Measurements from ENCODE around the gene SUN1. TPM values are rescaled to one million over a fixed set of nuclear protein-coding genes. Genes with fewer than 3 reads are reported as not detected.
A peak's percentile ranks its signal among the peaks of the same experiment; 100 is the strongest.

The SUN1 gene
- total and polyA plus RNA-seq, 2 experiments from 2014 or later = 72.3 to 109 TPM

DNA sequence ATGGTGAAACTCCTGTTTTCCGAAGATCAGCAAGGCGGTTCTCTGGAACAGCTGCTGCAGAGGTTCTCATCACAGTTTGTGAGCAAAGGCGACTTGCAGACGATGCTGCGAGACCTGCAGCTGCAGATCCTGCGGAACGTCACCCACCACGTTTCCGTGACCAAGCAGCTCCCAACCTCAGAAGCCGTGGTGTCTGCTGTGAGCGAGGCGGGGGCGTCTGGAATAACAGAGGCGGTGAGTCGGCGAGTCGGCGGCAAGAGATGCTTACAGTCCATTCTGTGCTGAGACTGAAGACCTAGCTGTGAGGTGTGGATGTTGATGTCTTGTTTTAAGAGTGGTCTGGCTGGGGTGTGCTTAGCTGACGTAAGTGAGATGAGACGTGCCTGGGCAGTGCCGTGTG is 27.9 kb downstream of the SUN1 start:
- no peak for TF ChIP-seq EZH2phosphoT487 (IDR thresholded peaks at IDR 0.05; ENCODE audit: low read depth, severe bottlenecking, unreplicated experiment)
- TF ChIP-seq EZH2 (IDR thresholded peaks at IDR 0.05; ENCODE audit: borderline replicate concordance) = no peak
- H3K4me2 ChIP-seq = no peak overlapping the region
- H3K9me3 ChIP-seq (ENCODE audit: low read depth) = no peaks in the 10 kb centered on the region
- H3K9me2 ChIP-seq (replicated peaks; ENCODE audit: insufficient read depth) = no peaks in the 10 kb centered on the region
- H3K79me2 ChIP-seq = no peaks in the 10 kb centered on the region
- 95% methylated on average over 21 of the region's 21 CpGs for WGBS (ENCODE audit: low lambda C conversion rate, missing lambda C conversion rate)
- no peak overlapping the region for H3K27ac ChIP-seq
- H4K20me1 ChIP-seq (ENCODE audit: insufficient read depth, poor library complexity, severe bottlenecking) = no peaks in the 10 kb centered on the region
- peaks cover 17% of the 10 kb centered on the region for H3K4me1 ChIP-seq (ENCODE audit: insufficient read depth)
- no peak overlapping the region for H3K4me3 ChIP-seq
- H2AFZ ChIP-seq = no peak overlapping the region
- no peak for DNase-seq (ENCODE audit: low spot score)
- no peaks in the 10 kb centered on the region for H3K27me3 ChIP-seq
- H3K36me3 ChIP-seq (replicated peaks; ENCODE audit: insufficient read depth, low read depth) = no peaks in the 10 kb centered on the region

GRCh38 chr7:861222-861621 is 28.9 kb downstream of the SUN1 start:
- no peaks in the 10 kb centered on the region for H3K9me2 ChIP-seq (replicated peaks; ENCODE audit: insufficient read depth)
- no peak overlapping the region for H2AFZ ChIP-seq
- 65% methylated on average over 9 of the region's 9 CpGs for WGBS (ENCODE audit: low lambda C conversion rate, missing lambda C conversion rate)
- peak overlapping the region; percentile 89 for H3K27ac ChIP-seq
- H3K36me3 ChIP-seq (replicated peaks; ENCODE audit: insufficient read depth, low read depth) = no peaks in the 10 kb centered on the region
- peaks cover 17% of the 10 kb centered on the region for H3K4me1 ChIP-seq (ENCODE audit: insufficient read depth)
- DNase-seq (ENCODE audit: low spot score) = peak; percentile 76
- no peaks in the 10 kb centered on the region for H3K27me3 ChIP-seq
- H4K20me1 ChIP-seq (ENCODE audit: insufficient read depth, poor library complexity, severe bottlenecking) = no peaks in the 10 kb centered on the region
- no peak overlapping the region for H3K4me3 ChIP-seq
- TF ChIP-seq EZH2 (IDR thresholded peaks at IDR 0.05; ENCODE audit: borderline replicate concordance) = no peak
- no peak for TF ChIP-seq EZH2phosphoT487 (IDR thresholded peaks at IDR 0.05; ENCODE audit: low read depth, severe bottlenecking, unreplicated experiment)
- TF ChIP-seq CTCF (IDR thresholded peaks at IDR 0.05; ENCODE audit: poor library complexity) = no peak
- H3K79me2 ChIP-seq = no peaks in the 10 kb centered on the region
- no peaks in the 10 kb centered on the region for H3K9me3 ChIP-seq (ENCODE audit: low read depth)
- peak overlapping the region; percentile 54 for H3K4me2 ChIP-seq

DNA sequence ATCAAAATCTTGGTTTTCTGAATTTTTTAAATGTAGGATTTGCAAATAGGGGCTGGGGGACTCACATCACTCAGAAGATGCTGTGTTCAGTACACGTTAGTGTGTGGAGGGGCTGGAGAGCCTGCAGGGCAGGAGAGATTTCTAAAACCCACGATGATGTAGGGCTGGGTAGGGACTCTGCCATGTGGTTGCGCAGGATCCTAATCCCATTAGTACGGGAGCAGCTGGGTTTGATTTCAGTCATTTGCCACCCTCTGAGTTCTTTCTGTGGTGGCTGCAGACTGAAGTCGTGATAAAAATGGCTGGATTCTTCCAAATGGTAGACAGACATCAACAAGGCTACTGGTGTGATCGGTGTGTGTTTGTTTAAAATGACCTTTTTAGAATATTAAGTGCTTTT is 29.9 kb downstream of the SUN1 start:
- no peak for TF ChIP-seq EZH2 (IDR thresholded peaks at IDR 0.05; ENCODE audit: borderline replicate concordance)
- TF ChIP-seq CTCF (IDR thresholded peaks at IDR 0.05; ENCODE audit: poor library complexity) = no peak
- no peak for TF ChIP-seq EZH2phosphoT487 (IDR thresholded peaks at IDR 0.05; ENCODE audit: low read depth, severe bottlenecking, unreplicated experiment)
- Histone ChIP-seq H3K4me3 (no peak overlapping the region), H4K20me1 (ENCODE audit: insufficient read depth, poor library complexity, severe bottlenecking) (no peaks in the 10 kb centered on the region), H3K9me2 (replicated peaks; ENCODE audit: insufficient read depth) (no peaks in the 10 kb centered on the region), H3K27me3 (no peaks in the 10 kb centered on the region), H3K9me3 (ENCODE audit: low read depth) (no peaks in the 10 kb centered on the region), H3K27ac (peak overlapping the region; percentile 89), H3K36me3 (replicated peaks; ENCODE audit: insufficient read depth, low read depth) (no peaks in the 10 kb centered on the region), H3K4me1 (ENCODE audit: insufficient read depth) (peaks cover 17% of the 10 kb centered on the region), H2AFZ (no peak overlapping the region), H3K4me2 (no peak overlapping the region), H3K79me2 (no peaks in the 10 kb centered on the region)
- DNase-seq (ENCODE audit: low spot score) = no peak
- WGBS (ENCODE audit: low lambda C conversion rate, missing lambda C conversion rate) = 84% methylated on average over 6 of the region's 6 CpGs

- Histone ChIP-seq H3K4me2 (no peak overlapping the region), H3K4me3 (no peak overlapping the region), H3K9me2 (replicated peaks; ENCODE audit: insufficient read depth) (no peaks in the 10 kb centered on the region), H2AFZ (no peak overlapping the region), H3K36me3 (replicated peaks; ENCODE audit: insufficient read depth, low read depth) (no peaks in the 10 kb centered on the region), H3K79me2 (no peaks in the 10 kb centered on the region), H3K4me1 (ENCODE audit: insufficient read depth) (peaks cover 17% of the 10 kb centered on the region), H3K27ac (no peak overlapping the region), H3K9me3 (ENCODE audit: low read depth) (no peaks in the 10 kb centered on the region), H3K27me3 (no peaks in the 10 kb centered on the region), H4K20me1 (ENCODE audit: insufficient read depth, poor library complexity, severe bottlenecking) (no peaks in the 10 kb centered on the region)
- no peak for DNase-seq (ENCODE audit: low spot score)
- WGBS (ENCODE audit: low lambda C conversion rate, missing lambda C conversion rate) = 95% methylated on average over 15 of the region's 16 CpGs
- TF ChIP-seq CTCF (IDR thresholded peaks at IDR 0.05; ENCODE audit: poor library complexity) (no peak), EZH2phosphoT487 (IDR thresholded peaks at IDR 0.05; ENCODE audit: low read depth, severe bottlenecking, unreplicated experiment) (no peak), EZH2 (IDR thresholded peaks at IDR 0.05; ENCODE audit: borderline replicate concordance) (no peak)
Observed at GRCh38 chr7:863106-863505, 30.8 kb downstream of the SUN1 start.
